ENCODE results near the gene FUS.
"Not testable (repeated sequence)": the region's sequence is repeated elsewhere in the genome, so short reads cannot be mapped to it uniquely, and the experiment has no call there.

The FUS gene

DNA sequence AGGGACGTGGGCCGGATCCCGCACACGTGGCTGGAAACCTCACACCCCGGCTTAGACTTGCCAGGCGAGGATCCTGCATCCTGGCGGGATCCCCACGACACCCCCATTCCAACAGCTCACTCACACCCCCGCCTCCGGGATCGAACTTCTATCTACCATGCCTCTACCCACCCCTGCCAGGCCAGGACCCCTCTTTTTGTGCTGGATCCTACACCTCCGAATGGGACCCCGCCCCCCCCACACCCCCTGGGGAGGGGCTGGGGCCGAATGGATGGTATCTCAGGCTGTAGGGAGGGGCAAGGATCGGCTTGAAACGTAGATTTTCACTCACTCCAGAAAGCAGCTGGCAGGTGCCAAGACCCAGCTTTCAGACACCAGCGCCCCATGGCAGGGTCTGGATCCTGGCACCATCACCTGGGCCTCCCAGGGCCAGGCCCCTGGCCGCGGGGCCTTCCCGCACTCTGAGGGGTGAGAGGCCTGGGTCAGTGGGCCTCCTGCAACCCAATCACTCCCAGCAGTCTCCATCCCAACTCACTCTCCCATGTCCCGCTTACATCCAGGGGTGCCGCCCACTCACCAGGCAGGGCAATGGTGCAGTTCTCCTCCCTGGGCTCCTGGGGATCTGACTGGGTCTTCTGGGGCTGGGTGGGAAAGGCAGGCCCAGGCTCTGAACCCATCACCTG, 36.8 kb upstream of the FUS start:
- DNase-seq (ENCODE audit: extremely low read depth in 1 of 2, low read depth in 1 of 2): no peak

DNA sequence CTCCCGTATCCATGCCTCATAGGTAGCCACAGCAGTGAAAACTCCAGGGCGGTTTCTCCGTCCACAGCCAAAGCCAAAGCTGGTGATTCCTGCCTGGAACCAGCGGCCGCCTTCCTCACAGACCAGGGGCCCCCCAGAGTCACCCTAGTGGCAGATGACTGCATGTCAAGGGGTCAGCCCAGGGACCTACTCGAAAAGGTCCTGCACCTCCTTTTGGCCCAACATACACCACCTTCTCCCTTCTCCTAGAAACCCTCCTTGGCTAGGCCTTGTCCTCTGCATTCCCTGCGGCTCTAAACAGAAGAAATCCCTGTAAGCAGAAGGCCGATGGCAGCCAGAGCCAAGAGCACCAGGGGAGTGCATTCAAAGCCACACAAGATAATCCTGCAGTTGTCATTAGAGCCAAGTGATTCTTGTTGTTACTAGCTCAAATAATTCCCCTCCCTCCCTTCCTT, 36.2 kb upstream of the FUS start:
- DNase-seq (ENCODE audit: extremely low read depth in 1 of 2, low read depth in 1 of 2): no peak

- DNase-seq (ENCODE audit: extremely low read depth in 1 of 2, low read depth in 1 of 2): not testable (repeated sequence)
Observed at GRCh38 chr16:31144418-31144817, 35.5 kb upstream of the FUS start.

- DNase-seq (ENCODE audit: extremely low read depth in 1 of 2, low read depth in 1 of 2): no peak
Observed at GRCh38 chr16:31145398-31145990, 34.4 kb upstream of the FUS start.

DNA sequence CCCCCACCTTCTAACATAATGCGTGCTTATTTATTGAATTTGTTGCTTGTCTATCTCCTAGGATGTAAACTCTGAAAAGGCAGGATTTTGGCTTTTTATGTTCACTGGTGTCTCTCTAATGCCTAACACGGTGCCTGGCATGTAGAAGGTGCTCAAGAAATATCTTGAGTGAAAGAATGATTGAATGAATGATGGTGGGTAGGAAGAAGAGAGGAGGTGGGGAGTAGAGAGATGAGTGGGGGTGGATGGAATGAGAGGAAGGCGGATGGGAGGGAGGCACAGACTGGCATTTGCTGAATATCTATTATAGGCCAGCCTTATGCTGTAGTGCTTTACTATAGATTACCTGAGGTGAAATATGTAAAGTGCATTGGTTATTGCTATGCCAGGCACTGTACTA, 32.4 kb upstream of the FUS start:
- no peak for DNase-seq (ENCODE audit: extremely low read depth in 1 of 2, low read depth in 1 of 2)

DNA sequence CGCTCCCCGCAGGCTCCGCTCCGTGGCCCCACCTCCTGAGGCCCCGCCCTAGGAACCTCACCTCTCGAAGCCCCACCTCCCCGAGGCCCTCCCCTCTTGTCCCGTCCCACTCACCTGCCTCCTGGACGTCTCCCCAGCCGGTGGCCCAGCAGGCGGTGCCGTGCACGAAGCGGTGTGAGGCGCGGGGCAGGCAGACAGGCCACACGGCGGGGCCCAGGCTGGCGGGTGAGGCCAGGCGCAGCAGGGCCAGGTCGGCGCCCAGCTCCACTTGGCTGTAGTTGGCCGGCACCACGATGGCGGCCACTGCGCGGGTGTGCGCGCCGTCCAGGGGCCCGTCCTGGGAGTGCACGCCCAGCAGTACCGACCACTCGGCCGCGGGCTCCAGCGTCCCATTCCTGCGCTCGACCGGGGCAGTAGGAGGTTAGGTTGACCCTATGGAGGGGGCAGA, 31.6 kb upstream of the FUS start:
- peak in 1 of 2 donors; percentile 5 for DNase-seq (ENCODE audit: extremely low read depth in 1 of 2, low read depth in 1 of 2)

- no peak for DNase-seq (ENCODE audit: extremely low read depth in 1 of 2, low read depth in 1 of 2)
Observed at GRCh38 chr16:31148896-31149295, 31.0 kb upstream of the FUS start.

GRCh38 chr16:31149332-31149731, 30.6 kb upstream of the FUS start:
- no peak for DNase-seq (ENCODE audit: extremely low read depth in 1 of 2, low read depth in 1 of 2)

- DNase-seq (ENCODE audit: extremely low read depth in 1 of 2, low read depth in 1 of 2): no peak
Observed at GRCh38 chr16:31149894-31150890, 29.7 kb upstream of the FUS start, which contains the start of gene PRSS36. PRSS36 (minus strand) TSS chr16:31150066; CDS start chr16:31150035, 31 bp downstream.

DNA sequence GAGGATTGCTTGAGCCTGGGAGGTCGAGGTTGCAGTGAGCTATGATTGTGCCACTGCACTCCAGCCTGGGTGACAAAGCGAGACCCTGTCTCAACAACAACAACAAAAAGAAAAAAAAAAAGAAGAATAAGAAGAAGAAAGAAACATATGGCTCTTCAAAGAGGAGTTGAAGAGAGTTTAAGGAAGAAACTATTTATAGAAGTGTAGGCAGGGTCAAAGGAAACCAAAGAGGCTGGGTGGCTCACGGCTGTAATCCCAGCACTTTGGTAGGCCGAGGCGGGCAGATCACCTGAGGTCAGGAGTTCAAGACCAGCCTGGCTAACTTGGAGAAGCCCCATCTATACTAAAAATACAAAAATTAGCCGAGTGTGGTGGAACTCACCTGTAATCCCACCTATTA, 29.0 kb upstream of the FUS start:
- DNase-seq (ENCODE audit: extremely low read depth in 1 of 2, low read depth in 1 of 2): not testable (repeated sequence)

- no peak for DNase-seq (ENCODE audit: extremely low read depth in 1 of 2, low read depth in 1 of 2)
Observed at GRCh38 chr16:31157136-31157535, 22.8 kb upstream of the FUS start.

DNA sequence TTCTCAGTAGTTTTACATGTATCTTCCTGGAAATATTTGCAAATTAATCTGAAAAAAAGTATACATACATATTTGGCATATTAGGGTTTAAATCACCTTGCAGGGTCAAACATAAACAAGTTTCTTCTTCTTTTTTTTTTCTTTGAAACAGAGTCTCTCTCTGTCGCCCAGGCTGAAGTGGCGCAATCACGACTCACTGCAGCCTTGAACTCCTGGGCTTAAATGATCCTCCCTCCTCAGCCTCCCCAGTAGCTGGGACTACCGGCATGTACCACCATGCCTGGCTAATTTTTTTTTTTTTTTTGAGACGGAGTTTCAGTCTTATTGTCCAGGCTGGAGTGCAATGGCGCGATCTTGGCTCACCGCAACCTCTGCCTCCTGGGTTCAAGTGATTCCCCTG, 12.6 kb upstream of the FUS start:
- no peak for DNase-seq (ENCODE audit: extremely low read depth in 1 of 2, low read depth in 1 of 2)

GRCh38 chr16:31168848-31169247, 11.1 kb upstream of the FUS start:
- no peak for DNase-seq (ENCODE audit: extremely low read depth in 1 of 2, low read depth in 1 of 2)

GRCh38 chr16:31170048-31170447, 9.9 kb upstream of the FUS start:
- not testable (repeated sequence) for DNase-seq (ENCODE audit: extremely low read depth in 1 of 2, low read depth in 1 of 2)

DNA sequence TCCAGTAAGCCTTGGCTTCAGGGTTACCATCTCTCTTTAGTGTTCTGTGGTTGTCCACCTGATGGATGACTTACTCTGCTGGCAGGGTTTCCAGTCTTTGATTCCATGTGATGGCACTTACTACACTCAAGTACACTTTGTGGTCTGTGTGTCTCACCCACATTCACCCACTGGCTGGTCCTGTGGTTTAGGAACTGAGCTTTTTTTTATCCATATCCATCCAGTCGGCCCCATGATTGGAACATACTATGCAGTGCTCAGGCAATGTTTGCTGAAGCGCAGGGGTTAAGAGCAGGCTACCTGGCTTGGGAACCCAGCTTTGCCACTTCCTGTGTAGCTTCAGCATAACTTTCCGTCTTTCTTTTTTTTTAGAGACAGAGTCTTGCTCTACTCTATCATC, 2.8 kb upstream of the FUS start:
- peak in 1 of 2 donors; percentile 53 for DNase-seq (ENCODE audit: extremely low read depth in 1 of 2, low read depth in 1 of 2)

DNA sequence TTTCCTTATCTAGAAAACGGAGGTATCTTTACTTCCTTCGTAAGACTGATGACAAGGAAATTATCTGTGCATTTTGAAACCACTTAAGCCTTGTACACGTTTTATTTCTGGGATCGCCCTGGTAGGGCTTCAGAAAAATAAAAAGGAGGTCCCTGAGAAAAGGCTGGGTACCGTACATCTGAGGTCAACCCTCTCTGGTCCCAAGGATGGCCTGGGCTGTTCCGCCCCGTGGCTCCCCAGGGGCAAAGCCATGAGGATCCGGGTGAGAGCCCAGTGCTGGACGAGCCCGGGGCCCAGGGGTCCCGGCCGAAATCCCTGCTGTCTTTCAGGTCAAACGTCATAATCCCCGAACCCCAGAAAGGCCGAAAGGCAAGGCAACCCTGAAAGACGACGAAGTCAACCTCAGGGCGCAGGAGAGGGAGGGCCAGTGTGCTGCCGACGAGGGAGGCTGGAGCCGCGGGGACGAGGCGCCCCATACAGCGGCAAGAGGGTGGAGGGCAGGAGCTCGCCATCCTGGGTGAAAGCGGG, 656 bp upstream of the FUS start:
- DNase-seq (ENCODE audit: extremely low read depth in 1 of 2, low read depth in 1 of 2): peak in 1 of 2 donors; percentile 72

DNA sequence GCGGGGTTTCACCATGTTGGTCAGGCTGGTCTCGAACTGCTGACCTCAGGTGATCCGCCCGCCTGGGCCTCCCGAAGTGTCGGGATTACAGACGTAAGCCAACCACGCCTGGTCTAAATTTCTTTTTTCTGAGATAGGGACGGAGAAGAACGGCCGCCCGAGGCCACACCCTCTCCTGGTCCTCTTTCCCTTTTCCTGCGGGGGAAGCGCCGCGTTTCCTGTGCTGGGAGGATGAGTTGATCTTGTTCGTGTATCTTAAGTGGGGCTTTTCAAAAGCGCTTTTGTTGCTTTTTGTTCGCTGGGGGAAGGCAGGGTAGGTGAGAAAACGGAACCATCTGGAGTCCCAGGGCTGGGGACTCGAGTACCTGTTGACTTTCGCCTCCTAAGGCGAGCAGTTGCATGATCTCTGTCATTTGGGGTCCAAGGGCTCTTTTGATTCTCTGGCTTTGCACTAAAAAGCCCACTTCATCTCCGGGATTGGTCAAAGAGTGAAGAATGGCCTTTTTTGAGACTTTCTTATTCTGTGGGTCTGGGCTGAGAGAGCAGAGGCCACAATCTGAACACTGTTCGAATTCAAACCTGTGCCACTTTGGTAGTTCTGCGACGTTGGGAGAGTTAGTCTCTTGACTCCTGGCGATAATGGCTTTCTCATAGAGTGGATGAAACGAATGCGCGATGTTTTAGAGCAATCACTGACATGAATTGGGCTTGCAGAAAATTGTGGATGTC, 1.3 kb downstream of the FUS start:
- DNase-seq (ENCODE audit: extremely low read depth in 1 of 2, low read depth in 1 of 2): no peak

GRCh38 chr16:31182391-31182790, 2.5 kb downstream of the FUS start:
- DNase-seq (ENCODE audit: extremely low read depth in 1 of 2, low read depth in 1 of 2): no peak

DNA sequence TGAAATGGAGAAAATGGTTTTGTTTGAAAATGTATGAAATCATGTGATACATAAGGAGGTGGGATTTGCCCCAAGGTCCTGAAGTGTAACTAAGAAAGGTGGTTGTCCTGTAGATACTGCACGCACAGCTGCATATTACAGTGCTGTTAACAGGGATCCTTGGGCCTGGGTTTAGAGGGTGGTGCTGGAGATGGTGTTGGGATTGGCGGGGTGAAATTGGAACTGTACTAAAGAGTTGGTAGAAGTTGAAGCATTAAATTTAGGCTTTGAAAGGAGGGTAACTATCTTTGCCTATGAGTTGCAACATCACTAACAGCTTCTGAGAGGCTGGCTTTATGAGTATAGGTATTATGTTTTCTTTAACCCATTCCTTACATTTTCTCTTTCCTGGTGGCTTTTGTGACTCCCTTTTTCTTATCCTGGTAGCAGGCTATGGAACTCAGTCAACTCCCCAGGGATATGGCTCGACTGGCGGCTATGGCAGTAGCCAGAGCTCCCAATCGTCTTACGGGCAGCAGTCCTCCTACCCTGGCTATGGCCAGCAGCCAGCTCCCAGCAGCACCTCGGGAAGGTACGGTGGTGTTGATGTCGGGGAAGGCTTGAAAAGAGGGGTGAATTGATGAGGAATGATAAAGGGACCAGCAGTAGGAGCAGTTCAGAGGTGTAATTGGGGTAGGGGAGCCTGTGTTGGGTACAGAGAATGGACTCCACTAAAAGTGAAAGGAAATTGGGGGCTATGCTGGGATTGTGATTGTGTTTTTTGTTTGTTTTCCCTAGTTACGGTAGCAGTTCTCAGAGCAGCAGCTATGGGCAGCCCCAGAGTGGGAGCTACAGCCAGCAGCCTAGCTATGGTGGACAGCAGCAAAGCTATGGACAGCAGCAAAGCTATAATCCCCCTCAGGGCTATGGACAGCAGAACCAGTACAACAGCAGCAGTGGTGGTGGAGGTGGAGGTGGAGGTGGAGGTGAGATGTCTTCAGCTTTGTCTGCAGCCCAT, 3.8 kb downstream of the FUS start:
- DNase-seq (ENCODE audit: extremely low read depth in 1 of 2, low read depth in 1 of 2): no peak

Data from stimulated activated CD8-positive, alpha-beta memory T cell treated with anti-CD3 and anti-CD28 coated beads, Interleukin-7, amount 100 ng/mL, for 48 hours (primary cell).